Epithelial cell of esophagus (primary cell): Measurements from ENCODE around the gene SNRPA1.

ENCODE experiments used
- DNase-seq: peaks from one replicate; pipeline ENCODE4 v3.0.0; 2010; ENCODE audit warnings: low read depth
- H3K4me3 ChIP-seq: 2 replicates; pipeline ENCODE4 v1.5.1; 2011; ENCODE audit warnings: mild to moderate bottlenecking, low read length, control low read depth
- TF ChIP-seq, protein P1 (sequence below): IDR thresholded peaks from 2 replicates; pipeline ENCODE4 v1.5.1; 2011; ENCODE audit warnings: low read depth, mild to moderate bottlenecking, low read length, control low read depth, inconsistent platforms; ENCODE audit not compliant: insufficient read depth; ENCODE audit errors: missing control alignments

The SNRPA1 gene

DNA sequence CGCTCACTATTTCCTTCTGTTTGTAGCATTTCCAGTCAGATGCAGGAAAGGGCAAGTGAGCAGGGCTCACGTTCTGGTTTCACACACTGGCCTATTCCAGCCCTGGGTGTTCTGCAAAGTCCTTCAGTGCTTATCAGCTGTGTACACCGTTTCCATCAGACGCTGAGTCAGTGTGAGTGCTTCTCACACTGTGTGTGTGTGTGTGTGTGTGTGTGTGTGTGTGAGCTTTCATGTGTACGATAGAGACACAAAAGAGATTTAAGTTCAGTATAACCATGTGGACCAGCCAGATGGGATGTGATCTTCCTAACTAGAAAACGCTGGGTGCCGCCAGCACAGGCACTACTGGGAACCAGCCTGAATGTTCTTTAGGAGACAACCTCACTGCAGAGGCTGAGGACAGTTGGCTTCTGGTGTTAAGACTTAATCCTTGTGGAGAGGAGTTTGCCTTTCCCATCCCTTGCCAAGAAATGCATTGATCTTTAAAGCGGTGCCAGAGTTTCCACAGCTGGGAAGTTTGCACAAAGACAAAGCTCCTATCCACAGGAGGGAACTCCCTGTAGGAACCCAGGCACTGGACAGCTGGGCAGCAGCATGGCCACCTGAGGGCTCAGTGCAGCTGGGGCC lies 39.3 kb downstream of the SNRPA1 start:
- TF ChIP-seq, protein P1, sequence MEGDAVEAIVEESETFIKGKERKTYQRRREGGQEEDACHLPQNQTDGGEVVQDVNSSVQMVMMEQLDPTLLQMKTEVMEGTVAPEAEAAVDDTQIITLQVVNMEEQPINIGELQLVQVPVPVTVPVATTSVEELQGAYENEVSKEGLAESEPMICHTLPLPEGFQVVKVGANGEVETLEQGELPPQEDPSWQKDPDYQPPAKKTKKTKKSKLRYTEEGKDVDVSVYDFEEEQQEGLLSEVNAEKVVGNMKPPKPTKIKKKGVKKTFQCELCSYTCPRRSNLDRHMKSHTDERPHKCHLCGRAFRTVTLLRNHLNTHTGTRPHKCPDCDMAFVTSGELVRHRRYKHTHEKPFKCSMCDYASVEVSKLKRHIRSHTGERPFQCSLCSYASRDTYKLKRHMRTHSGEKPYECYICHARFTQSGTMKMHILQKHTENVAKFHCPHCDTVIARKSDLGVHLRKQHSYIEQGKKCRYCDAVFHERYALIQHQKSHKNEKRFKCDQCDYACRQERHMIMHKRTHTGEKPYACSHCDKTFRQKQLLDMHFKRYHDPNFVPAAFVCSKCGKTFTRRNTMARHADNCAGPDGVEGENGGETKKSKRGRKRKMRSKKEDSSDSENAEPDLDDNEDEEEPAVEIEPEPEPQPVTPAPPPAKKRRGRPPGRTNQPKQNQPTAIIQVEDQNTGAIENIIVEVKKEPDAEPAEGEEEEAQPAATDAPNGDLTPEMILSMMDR = no peak
- peak; percentile 38 for DNase-seq
- no peak overlapping the region for H3K4me3 ChIP-seq

GRCh38 chr15:101255051-101255395 lies 40.0 kb downstream of the SNRPA1 start:
- no peak for DNase-seq
- TF ChIP-seq, protein P1 = no peak
- H3K4me3 ChIP-seq = no peak overlapping the region

DNA sequence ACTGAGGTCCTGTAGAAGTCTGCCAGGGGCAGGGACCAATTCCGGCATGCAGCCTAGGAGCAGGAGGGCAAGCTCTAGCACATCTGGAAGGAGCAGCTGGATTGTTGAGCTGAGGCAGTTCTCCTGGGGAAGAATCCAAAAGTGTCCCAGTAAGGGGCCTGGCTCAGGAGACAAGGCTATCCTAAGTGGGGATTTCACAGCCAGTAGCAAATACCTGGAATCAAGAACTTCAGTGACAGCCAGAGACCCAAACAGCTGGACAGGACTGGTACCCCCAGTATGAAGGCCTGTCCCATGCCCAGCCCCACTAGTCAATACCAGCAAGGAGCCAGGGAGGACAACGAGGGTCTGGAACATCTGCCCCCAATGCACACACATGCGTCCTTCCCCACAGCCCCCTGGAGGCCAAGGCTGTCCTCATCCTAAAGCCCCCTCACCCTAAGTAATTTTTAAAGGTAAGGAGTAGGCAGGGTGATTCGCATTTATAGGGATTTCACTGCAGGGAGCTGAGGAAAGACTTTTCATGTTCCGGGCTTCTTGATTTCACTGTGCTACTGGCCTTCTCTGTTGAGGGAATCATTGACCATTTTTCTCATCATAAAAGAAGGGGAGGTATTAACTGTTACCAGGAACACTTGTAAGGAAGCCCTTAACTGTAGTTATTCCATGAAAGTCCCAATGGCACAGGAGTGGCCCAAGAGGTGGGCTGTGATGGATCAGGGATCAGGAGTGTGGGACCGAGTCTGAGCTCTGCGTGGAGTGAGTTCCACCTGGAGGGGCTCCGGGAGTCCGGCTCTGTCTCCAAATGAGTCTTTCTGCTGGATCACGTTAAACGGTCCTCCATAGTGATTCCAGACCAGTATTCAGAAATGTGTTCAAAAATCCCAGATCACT lies 40.6 kb downstream of the SNRPA1 start:
- TF ChIP-seq, protein P1 = no peak
- H3K4me3 ChIP-seq = no peak overlapping the region
- DNase-seq = no peak

DNA sequence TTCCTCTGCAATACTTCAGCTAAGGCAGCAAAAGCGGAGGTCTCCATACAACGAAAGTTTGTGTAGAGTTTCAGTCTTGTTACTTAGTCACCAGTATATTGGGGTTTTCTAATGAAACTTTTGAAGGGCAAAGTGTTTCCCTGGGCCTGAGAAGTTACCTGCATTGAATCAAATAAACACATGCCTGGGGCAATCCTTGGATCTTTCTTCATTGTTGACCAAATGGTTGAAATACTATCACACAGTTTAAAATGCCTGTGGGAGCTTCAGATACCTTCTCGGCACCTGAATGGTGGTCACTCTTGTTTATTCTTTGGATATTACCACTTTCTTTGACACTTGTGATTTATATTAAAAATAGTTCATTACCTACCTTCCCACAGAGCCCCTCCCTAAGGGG lies 42.2 kb downstream of the SNRPA1 start:
- peak; percentile 10 for DNase-seq
- TF ChIP-seq, protein P1 = no peak
- peak overlapping the region; percentile 55 for H3K4me3 ChIP-seq

GRCh38 chr15:101251830-101252820 lies 42.9 kb downstream of the SNRPA1 start, which contains the start of gene CHSY1:
TSS of gene CHSY1 (minus strand) at chr15:101252048. CDS start at chr15:101251456, 592 bp downstream.
- H3K4me3 ChIP-seq = peak within 1 kb of the TSS; percentile 77
- TF ChIP-seq, protein P1 = no peak
- DNase-seq = peak; percentile 92
